Esophagus muscularis mucosa (tissue), 4 donors: ENCODE data around the gene EGR4. TPM values are rescaled to one million over a fixed set of nuclear protein-coding genes. Genes with fewer than 3 reads are reported as not detected.

Experiments
- DNase-seq: peaks from one replicate; pipeline ENCODE4 v3.0.0-alpha.2; 2017; ENCODE audit errors: extremely low spot score
- H3K27ac ChIP-seq, 4 donors: fragments of 200-600 bp; sonication (generic); replicated peaks in 1 of 4; 1 replicate in 3 of 4; 2 replicates in 1 of 4; pipeline ENCODE4 v1.5.1; 2016 to 2019; ENCODE audit warnings: mild to moderate bottlenecking in 1 of 4
- H3K27me3 ChIP-seq, 4 donors: fragments of 200-600 bp; sonication (generic); one replicate each; pipeline versions ENCODE4 v1.5.1 to v1.6.0; 2016 to 2019
- H3K36me3 ChIP-seq, 4 donors: fragments of 200-600 bp; sonication (generic); one replicate each; pipeline ENCODE4 v1.5.1; 2016 to 2019
- H3K4me1 ChIP-seq, 4 donors: fragments of 200-600 bp; sonication (generic); one replicate each; pipeline ENCODE4 v1.5.1; 2016 to 2019
- H3K4me3 ChIP-seq, 4 donors: fragments of 200-600 bp; sonication (generic); 1 replicate in 2 of 4; 2 replicates in 2 of 4; pipeline ENCODE4 v1.5.1; 2016 to 2019; ENCODE audit warnings: mild to moderate bottlenecking in 4 of 4, moderate library complexity in 1 of 4
- H3K9me3 ChIP-seq, 4 donors: fragments of 200-600 bp; sonication (generic); 1 replicate in 3 of 4; 2 replicates in 1 of 4; pipeline ENCODE4 v1.5.1; 2016 to 2019
- EP300 ChIP-seq: sonication (generic); formaldehyde crosslinking; IDR thresholded peaks from one replicate; pipeline ENCODE4 v1.6.1; 2017; ENCODE audit warnings: antibody characterized with exemption
- POLR2A ChIP-seq: fragments of 450-650 bp; IDR thresholded peaks from one replicate; pipeline ENCODE4 v1.6.1; 2017; ENCODE audit warnings: antibody characterized with exemption, moderate library complexity, mild to moderate bottlenecking, low read depth
- POLR2AphosphoS5 ChIP-seq, 2 donors: sonication (generic); formaldehyde crosslinking; IDR thresholded peaks; one replicate each; pipeline ENCODE4 v1.6.1; 2017; ENCODE audit warnings: antibody characterized with exemption in 2 of 2
- WGBS: methylation state at CpG from one replicate; pipeline ENCODE4 v1.1.5; 2018; 5-methylcytosine and 5-hydroxymethylcytosine counted together
- intact Hi-C: fragments of 100-400 bp; cut with DNase I; formaldehyde crosslinking; loops from one replicate; pipeline ENCODE4 v1.15.1; 2023
- total RNA-seq, 4 donors: library from RNA; depleted of rRNA; stranded (reverse); fragments of >200 nt; gene quantifications; one replicate each; pipeline versions ENCODE4 v1.1.0 to v1.2.1, GENCODE V29; 2016
- TF ChIP-seq, protein P1 (sequence below), 3 experiments: fragments of 200-600 bp in 2 of 3; fragments of 450-650 bp in 1 of 3; sonication (generic) in 2 of 3; IDR thresholded peaks; one replicate each; pipeline ENCODE4 v1.5.1; 2017 to 2019; ENCODE audit warnings: antibody characterized with exemption in 3 of 3, mild to moderate bottlenecking in 2 of 3, moderate library complexity in 1 of 3

The EGR4 gene
- total RNA-seq, 4 donors from 2014 or later = 0.17 TPM; not detected in 3

DNA sequence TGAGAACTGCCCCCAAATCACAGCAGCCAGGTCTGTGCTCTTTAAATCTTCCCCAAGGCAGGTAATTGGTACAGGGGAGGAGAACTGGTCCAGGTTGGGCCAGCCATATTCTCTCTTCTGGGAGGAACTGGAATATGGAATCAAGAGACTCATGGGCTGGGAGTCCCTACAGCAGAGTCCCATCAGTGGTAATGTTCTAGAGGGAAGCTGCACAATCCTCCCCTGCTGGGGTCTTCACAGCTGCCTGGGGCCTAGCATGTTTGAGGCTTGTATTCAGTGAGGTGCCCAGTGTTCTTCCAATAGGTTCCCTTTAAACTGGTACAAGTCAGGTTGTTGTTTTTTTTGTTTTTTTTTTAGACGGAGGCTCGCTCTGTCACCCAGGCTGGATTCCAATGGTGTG is 21.1 kb upstream of the EGR4 start:
- no peaks in the 10 kb centered on the region for H3K4me1 ChIP-seq
- TF ChIP-seq POLR2AphosphoS5 (IDR thresholded peaks at IDR 0.05) (no peak), POLR2A (no peak), EP300 (no peak)
- TF ChIP-seq, protein P1, sequence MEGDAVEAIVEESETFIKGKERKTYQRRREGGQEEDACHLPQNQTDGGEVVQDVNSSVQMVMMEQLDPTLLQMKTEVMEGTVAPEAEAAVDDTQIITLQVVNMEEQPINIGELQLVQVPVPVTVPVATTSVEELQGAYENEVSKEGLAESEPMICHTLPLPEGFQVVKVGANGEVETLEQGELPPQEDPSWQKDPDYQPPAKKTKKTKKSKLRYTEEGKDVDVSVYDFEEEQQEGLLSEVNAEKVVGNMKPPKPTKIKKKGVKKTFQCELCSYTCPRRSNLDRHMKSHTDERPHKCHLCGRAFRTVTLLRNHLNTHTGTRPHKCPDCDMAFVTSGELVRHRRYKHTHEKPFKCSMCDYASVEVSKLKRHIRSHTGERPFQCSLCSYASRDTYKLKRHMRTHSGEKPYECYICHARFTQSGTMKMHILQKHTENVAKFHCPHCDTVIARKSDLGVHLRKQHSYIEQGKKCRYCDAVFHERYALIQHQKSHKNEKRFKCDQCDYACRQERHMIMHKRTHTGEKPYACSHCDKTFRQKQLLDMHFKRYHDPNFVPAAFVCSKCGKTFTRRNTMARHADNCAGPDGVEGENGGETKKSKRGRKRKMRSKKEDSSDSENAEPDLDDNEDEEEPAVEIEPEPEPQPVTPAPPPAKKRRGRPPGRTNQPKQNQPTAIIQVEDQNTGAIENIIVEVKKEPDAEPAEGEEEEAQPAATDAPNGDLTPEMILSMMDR (IDR thresholded peaks at IDR 0.05) = no peak
- peaks cover 0 to 9% (median 0%) of the 10 kb centered on the region in 4 donors for H3K27me3 ChIP-seq
- 87% methylated on average over 2 of the region's 2 CpGs for WGBS
- no peak overlapping the region for H3K27ac ChIP-seq
- no peaks in the 10 kb centered on the region for H3K9me3 ChIP-seq
- no peak overlapping the region for H3K4me3 ChIP-seq
- intact Hi-C loops = no loop called here
- DNase-seq = peak; percentile 92
- no peaks in the 10 kb centered on the region for H3K36me3 ChIP-seq

- peak; percentile 37 for DNase-seq
- peaks cover 0 to 10% (median 0%) of the 10 kb centered on the region in 4 donors for H3K27me3 ChIP-seq
- H3K36me3 ChIP-seq = no peaks in the 10 kb centered on the region
- 85% methylated on average over 8 of the region's 9 CpGs for WGBS
- no peak overlapping the region for H3K4me3 ChIP-seq
- intact Hi-C loops = no loop called here
- H3K9me3 ChIP-seq = no peaks in the 10 kb centered on the region
- TF ChIP-seq EP300 = no peak
- TF ChIP-seq POLR2AphosphoS5 (IDR thresholded peaks at IDR 0.05) = no peak
- TF ChIP-seq POLR2A = no peak
- TF ChIP-seq, protein P1 (IDR thresholded peaks at IDR 0.05) = no peak
- H3K27ac ChIP-seq = no peak overlapping the region
- no peaks in the 10 kb centered on the region for H3K4me1 ChIP-seq
Observed at GRCh38 chr2:73307720-73308119, 14.4 kb upstream of the EGR4 start.

DNA sequence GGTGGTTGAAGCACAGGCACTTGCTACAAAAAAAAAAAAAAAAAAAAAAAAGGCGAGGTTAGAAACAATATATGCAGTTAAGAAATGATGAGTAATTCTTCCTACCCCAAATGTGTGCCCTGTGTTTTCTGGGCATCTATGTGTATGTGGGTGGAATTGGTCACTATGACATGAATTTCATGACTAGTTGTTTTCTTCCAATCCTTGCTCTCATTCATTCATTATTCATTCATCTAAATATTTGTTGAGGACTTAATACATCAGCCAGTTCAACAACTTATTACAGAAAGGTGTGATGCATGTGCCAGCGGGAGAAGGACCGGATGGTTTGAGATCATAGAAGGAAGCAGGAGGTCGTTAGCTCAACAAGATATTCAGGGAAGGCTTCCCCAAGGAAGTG is 8.3 kb upstream of the EGR4 start:
- intact Hi-C loops = no loop called here
- TF ChIP-seq EP300 = no peak
- TF ChIP-seq POLR2A = no peak
- TF ChIP-seq, protein P1 (IDR thresholded peaks at IDR 0.05) = no peak
- no peak for TF ChIP-seq POLR2AphosphoS5 (IDR thresholded peaks at IDR 0.05)
- Histone ChIP-seq H3K36me3 (no peaks in the 10 kb centered on the region), H3K4me1 (no peaks in the 10 kb centered on the region), H3K27me3 (peaks cover 0 to 40% (median 3%) of the 10 kb centered on the region in 4 donors), H3K9me3 (no peaks in the 10 kb centered on the region), H3K27ac (no peak overlapping the region), H3K4me3 (no peak overlapping the region)
- WGBS = 79% methylated on average over 4 of the region's 4 CpGs
- DNase-seq = no peak

GRCh38 chr2:73300926-73301325 is 7.6 kb upstream of the EGR4 start:
- Histone ChIP-seq H3K4me3 (no peak overlapping the region), H3K9me3 (no peaks in the 10 kb centered on the region), H3K27me3 (peaks cover 0 to 45% (median 3%) of the 10 kb centered on the region in 4 donors), H3K4me1 (no peaks in the 10 kb centered on the region), H3K27ac (no peak overlapping the region), H3K36me3 (no peaks in the 10 kb centered on the region)
- DNase-seq = no peak
- intact Hi-C loops = no loop called here
- 79% methylated on average over 3 of the region's 3 CpGs for WGBS
- TF ChIP-seq, protein P1 (IDR thresholded peaks at IDR 0.05) = no peak
- TF ChIP-seq POLR2AphosphoS5 (IDR thresholded peaks at IDR 0.05) (no peak), POLR2A (no peak), EP300 (no peak)

GRCh38 chr2:73297586-73297985 is 4.2 kb upstream of the EGR4 start:
- Histone ChIP-seq H3K9me3 (no peaks in the 10 kb centered on the region), H3K27me3 (peaks cover 6 to 73% (median 30%) of the 10 kb centered on the region in 4 donors), H3K36me3 (no peaks in the 10 kb centered on the region), H3K4me3 (no peak overlapping the region), H3K4me1 (peaks cover 9 to 14% (median 13%) of the 10 kb centered on the region in 4 donors), H3K27ac (no peak overlapping the region)
- 58% methylated on average over 4 of the region's 4 CpGs for WGBS
- no peak for DNase-seq
- intact Hi-C loops = no loop called here
- no peak for TF ChIP-seq EP300
- TF ChIP-seq, protein P1 (IDR thresholded peaks at IDR 0.05) = no peak
- no peak for TF ChIP-seq POLR2AphosphoS5 (IDR thresholded peaks at IDR 0.05)
- TF ChIP-seq POLR2A = no peak
